Activated CD4-positive, alpha-beta T cell treated with anti-CD3 and anti-CD28 coated beads, Interleukin-10, Interleukin-2, amounts not matched to agents 100 ng/mL and 50 ng/mL, durations not matched to agents 16 hours and 8 hours (primary cell): ENCODE measurements around the gene EEPD1.
A peak's percentile ranks its signal among the peaks of the same experiment; 100 is the strongest.

Experiments
- DNase-seq: peaks from one replicate; pipeline ENCODE4 v3.0.0-alpha.2; 2020

The EEPD1 gene

GRCh38 chr7:36346260-36346831 lies 193.3 kb downstream of the EEPD1 start:
- DNase-seq = peak; percentile 51

- DNase-seq = no peak
These were observed 195.2 kb downstream of the EEPD1 start for GRCh38 chr7:36348256-36348655.

GRCh38 chr7:36348771-36349170 lies 195.7 kb downstream of the EEPD1 start:
- DNase-seq = no peak

DNA sequence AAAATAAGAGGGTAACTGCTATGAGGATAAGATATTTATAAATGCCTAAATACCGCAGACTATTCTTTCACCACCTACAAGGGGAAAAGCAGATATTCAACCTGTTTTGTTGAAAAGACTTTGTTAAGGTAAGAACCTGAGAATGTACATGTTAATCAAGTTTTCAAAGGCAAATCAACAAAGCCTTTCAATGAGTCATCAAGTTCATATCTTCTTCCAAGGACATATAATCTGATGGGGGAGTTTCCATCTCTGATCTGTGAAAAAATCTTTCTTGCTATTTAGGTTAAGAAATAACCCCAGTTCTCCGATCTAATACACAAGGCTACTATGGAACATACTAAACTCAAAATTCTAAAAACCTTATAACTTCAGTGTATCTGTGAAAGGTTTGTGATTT lies 196.6 kb downstream of the EEPD1 start:
- no peak for DNase-seq
